H1 (cell line): ENCODE results near the gene BCL7B. TPM values are rescaled to one million over a fixed set of nuclear protein-coding genes. Genes with fewer than 3 reads are reported as not detected.

Source experiments
- CTCF ChIA-PET: fragments of 300-600 bp; sonication (Branson Sonifier 250); formaldehyde crosslinking; loops from one replicate; lab custom pipeline; 2021; ENCODE audit not compliant: partially characterized antibody; lab: Charles Lee
- POLR2A ChIA-PET: fragments of 300-600 bp; sonication (Branson Sonifier 250); formaldehyde crosslinking; loops from one replicate; lab custom pipeline; 2021; ENCODE audit warnings: inconsistent platforms; ENCODE audit not compliant: partially characterized antibody; lab: Charles Lee
- DNase-seq, 2 experiments: peaks; one replicate each; pipeline versions ENCODE4 v3.0.0 to v3.0.0-alpha.2; 2010 to 2022; ENCODE audit warnings: low spot score in 2 of 2, low read depth in 1 of 2, mixed read lengths in 1 of 2
- FAIRE-seq: peaks from 2 replicates; lab custom pipeline; 2011; peaks lifted over from hg19 to GRCh38; lab: Jason Lieb, UNC
- H2AFZ ChIP-seq: 2 replicates; pipeline ENCODE4 v1.8.1; 2012; ENCODE audit warnings: low read length, inconsistent platforms
- H2AK5ac ChIP-seq: 2 replicates; pipeline ENCODE4 v1.6.1; 2013; ENCODE audit warnings: low read depth, low read length
- H2BK120ac ChIP-seq: replicated peaks from 2 replicates; pipeline ENCODE3; 2013; ENCODE audit warnings: low read depth, low read length, inconsistent platforms
- H2BK12ac ChIP-seq: 2 replicates; pipeline ENCODE4 v1.6.1; 2013; ENCODE audit warnings: low read depth, low read length
- H2BK15ac ChIP-seq: 2 replicates; pipeline ENCODE4 v1.6.1; 2013; ENCODE audit warnings: low read length
- H2BK20ac ChIP-seq: 2 replicates; pipeline ENCODE4 v1.6.1; 2013; ENCODE audit warnings: low read length
- H2BK5ac ChIP-seq: 2 replicates; pipeline ENCODE4 v1.6.1; 2013; ENCODE audit warnings: low read depth, low read length
- H3K14ac ChIP-seq: 2 replicates; pipeline ENCODE4 v1.6.1; 2013; ENCODE audit warnings: inconsistent platforms; ENCODE audit not compliant: insufficient read length
- H3K18ac ChIP-seq: 2 replicates; pipeline ENCODE4 v1.6.1; 2013; ENCODE audit warnings: low read length; ENCODE audit errors: extremely low read depth
- H3K23ac ChIP-seq: 2 replicates; pipeline ENCODE4 v1.6.1; 2013; ENCODE audit warnings: inconsistent platforms; ENCODE audit not compliant: insufficient read length
- H3K23me2 ChIP-seq: 2 replicates; pipeline ENCODE4 v1.6.1; 2013; ENCODE audit warnings: low read depth, low read length
- H3K27ac ChIP-seq: 2 replicates; pipeline ENCODE4 v1.6.1; 2011; ENCODE audit warnings: low read depth, low read length, inconsistent platforms
- H3K27me3 ChIP-seq, 4 experiments: replicated peaks in 1 of 4; 1 replicate in 1 of 4; 2 replicates in 3 of 4; pipeline versions ENCODE4 v1.6.1 to v1.8.1; 2011 to 2013; ENCODE audit warnings: low read length in 3 of 4, mild to moderate bottlenecking in 3 of 4, inconsistent platforms in 2 of 4, mixed read lengths in 2 of 4, moderate library complexity in 1 of 4; ENCODE audit not compliant: control insufficient read depth in 3 of 4, insufficient read depth in 3 of 4; ENCODE audit errors: extremely low read depth in 1 of 4
- H3K36me3 ChIP-seq, 4 experiments: 2 replicates each; pipeline versions ENCODE4 v1.6.1 to v1.8.1; 2011 to 2013; ENCODE audit warnings: mild to moderate bottlenecking in 4 of 4, low read length in 3 of 4, moderate library complexity in 2 of 4, control low read depth in 1 of 4, inconsistent platforms in 1 of 4; ENCODE audit not compliant: insufficient read depth in 4 of 4, control insufficient read depth in 2 of 4
- H3K4ac ChIP-seq: replicated peaks from 2 replicates; pipeline ENCODE3; 2013; ENCODE audit warnings: low read length, low read depth, mixed read lengths, inconsistent platforms; ENCODE audit not compliant: insufficient read length
- H3K4me1 ChIP-seq, 4 experiments: replicated peaks in 1 of 4; 1 replicate in 1 of 4; 2 replicates in 3 of 4; pipeline versions ENCODE4 v1.6.1 to v1.8.1; 2011 to 2013; ENCODE audit warnings: low read length in 3 of 4, inconsistent platforms in 2 of 4, mixed read lengths in 1 of 4; ENCODE audit not compliant: insufficient read depth in 4 of 4, control insufficient read depth in 3 of 4
- H3K4me2 ChIP-seq, 2 experiments: 2 replicates each; pipeline versions ENCODE4 v1.6.1 to v1.8.1; 2011 to 2013; ENCODE audit warnings: low read depth in 2 of 2, low read length in 2 of 2, control low read depth in 1 of 2, inconsistent platforms in 1 of 2, mild to moderate bottlenecking in 1 of 2; ENCODE audit not compliant: insufficient read depth in 1 of 2
- H3K4me3 ChIP-seq, 4 experiments: fragments of 200-600, 300-600 bp in 1 of 4; sonication (generic), shearing (Covaris generic), sonication (Bioruptor Twin) in 1 of 4; 2 replicates each; pipeline versions ENCODE4 v1.5.1 to v1.8.1; 2011 to 2016; ENCODE audit warnings: low read length in 4 of 4, low read depth in 3 of 4, control low read depth in 2 of 4, inconsistent platforms in 2 of 4, mild to moderate bottlenecking in 2 of 4, mixed read lengths in 1 of 4, moderate library complexity in 1 of 4; ENCODE audit not compliant: insufficient read depth in 2 of 4; ENCODE audit errors: extremely low read depth in 1 of 4
- H3K56ac ChIP-seq: replicated peaks from 2 replicates; pipeline ENCODE3; 2013; ENCODE audit warnings: low read depth, mild to moderate bottlenecking, mixed read lengths, low read length, inconsistent platforms; ENCODE audit not compliant: insufficient read length
- H3K79me1 ChIP-seq: 2 replicates; pipeline ENCODE4 v1.6.1; 2013; ENCODE audit warnings: low read depth, low read length, control low read depth
- H3K79me2 ChIP-seq, 2 experiments: 2 replicates each; pipeline versions ENCODE4 v1.6.1 to v1.8.1; 2012 to 2013; ENCODE audit warnings: low read length in 2 of 2, mild to moderate bottlenecking in 2 of 2, inconsistent platforms in 1 of 2; ENCODE audit not compliant: insufficient read depth in 2 of 2, control insufficient read depth in 1 of 2
- H3K9ac ChIP-seq, 4 experiments: replicated peaks in 1 of 4; 1 replicate in 1 of 4; 2 replicates in 3 of 4; pipeline versions ENCODE4 v1.6.1 to v1.8.1; 2011 to 2013; ENCODE audit warnings: low read depth in 3 of 4, low read length in 3 of 4, control low read depth in 2 of 4, mild to moderate bottlenecking in 2 of 4, moderate library complexity in 2 of 4, inconsistent platforms in 1 of 4; ENCODE audit errors: extremely low read depth in 1 of 4
- H3K9me3 ChIP-seq, 2 experiments: 2 replicates each; pipeline versions ENCODE4 v1.6.1 to v1.8.1; 2012 to 2013; ENCODE audit warnings: mild to moderate bottlenecking in 2 of 2, moderate library complexity in 2 of 2, control low read depth in 1 of 2, inconsistent platforms in 1 of 2, low read depth in 1 of 2, low read length in 1 of 2, mixed read lengths in 1 of 2; ENCODE audit not compliant: insufficient read depth in 2 of 2
- H4K20me1 ChIP-seq, 2 experiments: replicated peaks in 1 of 2; 2 replicates each; pipeline versions ENCODE3 to v1.8.1; 2011 to 2013; ENCODE audit warnings: inconsistent platforms in 2 of 2, low read length in 2 of 2, mild to moderate bottlenecking in 1 of 2; ENCODE audit not compliant: insufficient read depth in 2 of 2, control insufficient read depth in 1 of 2
- H4K5ac ChIP-seq: 2 replicates; pipeline ENCODE4 v1.6.1; 2013; ENCODE audit warnings: low read length, low read depth, mixed read lengths, inconsistent platforms; ENCODE audit not compliant: insufficient read length
- H4K8ac ChIP-seq: 2 replicates; pipeline ENCODE4 v1.8.0; 2013; ENCODE audit warnings: mild to moderate bottlenecking, moderate library complexity, low read length, inconsistent platforms; ENCODE audit not compliant: insufficient read depth; ENCODE audit errors: extremely low read depth
- H4K91ac ChIP-seq: replicated peaks from 2 replicates; pipeline ENCODE3; 2013; ENCODE audit warnings: low read length, mixed read lengths, inconsistent platforms; ENCODE audit not compliant: insufficient read length
- ATF3 ChIP-seq: IDR thresholded peaks from 2 replicates; pipeline ENCODE4 v1.6.1; 2011; ENCODE audit warnings: low read depth, mild to moderate bottlenecking, low read length; ENCODE audit not compliant: insufficient read depth
- CEBPB ChIP-seq: IDR thresholded peaks from 2 replicates; pipeline ENCODE4 v1.6.1; 2012; ENCODE audit warnings: low read depth, low read length
- CREB1 ChIP-seq: IDR thresholded peaks from 2 replicates; pipeline ENCODE4 v1.6.1; 2012; ENCODE audit warnings: inconsistent platforms
- EGR1 ChIP-seq: IDR thresholded peaks from 2 replicates; pipeline ENCODE4 v1.6.1; 2011; ENCODE audit warnings: low read depth, low read length, borderline replicate concordance
- HDAC2 ChIP-seq, 2 experiments: fragments of 300-600 bp in 1 of 2; sonication (generic) in 1 of 2; IDR thresholded peaks; 2 replicates each; pipeline ENCODE4 v1.6.1; 2011 to 2012; ENCODE audit warnings: low read depth in 2 of 2, low read length in 2 of 2, mild to moderate bottlenecking in 2 of 2, moderate library complexity in 2 of 2, borderline replicate concordance in 1 of 2, inconsistent platforms in 1 of 2
- NANOG ChIP-seq: IDR thresholded peaks from 2 replicates; pipeline ENCODE4 v1.6.1; 2011; ENCODE audit warnings: low read length, low read depth, mild to moderate bottlenecking, inconsistent platforms; ENCODE audit not compliant: insufficient read depth, poor library complexity, severe bottlenecking
- NRF1 ChIP-seq: IDR thresholded peaks from 2 replicates; pipeline ENCODE4 v1.6.1; 2011; ENCODE audit warnings: mild to moderate bottlenecking, low read depth, low read length, improper control_type of control experiment
- SIRT6 ChIP-seq: IDR thresholded peaks from one replicate; pipeline ENCODE4 v1.7.1; 2012; ENCODE audit warnings: low read length, inconsistent platforms
- SP1 ChIP-seq: IDR thresholded peaks from 2 replicates; pipeline ENCODE4 v1.6.1; 2011; ENCODE audit warnings: low read depth, low read length
- SP4 ChIP-seq: IDR thresholded peaks from 2 replicates; pipeline ENCODE4 v1.6.1; 2012; ENCODE audit warnings: low read length, inconsistent platforms
- TCF12 ChIP-seq: IDR thresholded peaks from 2 replicates; pipeline ENCODE4 v1.6.1; 2011; ENCODE audit warnings: low read depth, mild to moderate bottlenecking, low read length
- USF2 ChIP-seq: IDR thresholded peaks from 2 replicates; pipeline ENCODE4 v1.6.1; 2011; ENCODE audit warnings: low read length, improper control_type of control experiment
- polyA plus RNA-seq, 7 experiments: library from polyadenylated mRNA; depleted of rRNA in 3 of 7; stranded (reverse) in 5 of 7; unstranded in 2 of 7; fragments of >200 nt in 5 of 7; fragments of 200-250 nt in 2 of 7; gene quantifications; 1 replicate in 5 of 7; 2 replicates in 1 of 7; 4 replicates in 1 of 7; pipeline versions ENCODE4 v1.2.1 to v1.2.3, GENCODE V29; 2011 to 2013; ENCODE audit warnings: missing spikeins in 2 of 7, mixed read lengths in 2 of 7
- total RNA-seq: library from RNA; stranded (reverse); fragmentation: NEBNext Ultra II Directional; extraction: Animal tissue kit (Norgen Biotek cat#: 25700); gene quantifications from 2 replicates; pipeline ENCODE4 v1.2.1, GENCODE V29; 2021
- TF ChIP-seq, protein P1 (sequence below): IDR thresholded peaks from 2 replicates; pipeline ENCODE4 v1.6.1; 2012; ENCODE audit warnings: inconsistent platforms

Gene BCL7B
- total and polyA plus RNA-seq, 2 of the 8 experiments (the other 6 are each of a cell fraction or from before 2014, with no cell fraction given) = 24.9 to 44.6 TPM

DNA sequence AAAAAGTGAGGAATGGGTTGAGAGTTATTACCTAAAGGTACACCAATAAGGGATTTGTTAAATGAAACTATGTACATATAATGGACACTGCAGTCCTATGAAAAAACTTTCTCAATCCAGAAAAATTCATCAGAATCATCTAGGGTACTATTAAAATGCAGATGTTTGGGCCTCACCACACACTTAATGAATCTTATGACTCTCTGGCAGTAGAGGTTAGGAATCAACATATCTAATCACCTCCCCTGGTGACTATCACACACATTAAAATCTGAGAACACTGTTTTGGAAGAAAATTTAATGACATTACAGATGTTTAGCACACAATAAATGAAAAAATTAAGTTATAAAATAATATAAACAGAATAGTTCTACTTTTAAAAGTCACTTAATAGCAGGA lies 67.5 kb downstream of the BCL7B start:
- Histone ChIP-seq H4K20me1 (peaks cover 2 to 3% of the 10 kb centered on the region in 2 experiments), H3K14ac (no peak overlapping the region), H2BK20ac (no peak overlapping the region), H3K36me3 (peaks cover 19 to 86% (median 59%) of the 10 kb centered on the region in 4 experiments), H4K8ac (no peak overlapping the region), H3K4me1 (no peaks in the 10 kb centered on the region), H3K4me2 (no peak overlapping the region), H3K79me1 (peaks cover 2% of the 10 kb centered on the region; the same call in 1 of the 2 replicates), H3K18ac (no peak overlapping the region), H4K91ac (no peak overlapping the region), H3K56ac (no peak overlapping the region), H3K23me2 (no peaks in the 10 kb centered on the region), H4K5ac (no peak overlapping the region), H2BK5ac (no peak overlapping the region), H2BK15ac (no peak overlapping the region), H3K4me3 (no peak overlapping the region), H3K79me2 (peaks cover 0 to 41% of the 10 kb centered on the region in 2 experiments; a peak in 2 of 4 replicates), H3K4ac (no peak overlapping the region), H2AFZ (no peak overlapping the region), H2BK12ac (no peak overlapping the region), H3K27me3 (no peaks in the 10 kb centered on the region), H3K23ac (no peak overlapping the region), H2AK5ac (no peak overlapping the region), H3K27ac (no peak overlapping the region), H3K9ac (no peak overlapping the region), H2BK120ac (no peak overlapping the region), H3K9me3 (no peaks in the 10 kb centered on the region)
- FAIRE-seq (no peak), DNase-seq (no peak)
- CTCF ChIA-PET = interaction anchor here (1.1 kb wide), 2 partner anchors 12 to 28 kb away, joined by 3 read pairs; no protein-coding TSS in a partner anchor
- POLR2A ChIA-PET = interaction anchor here (1.0 to 1.4 kb wide), 3 partner anchors 8 to 31 kb away, joined by 3 read pairs; no protein-coding TSS in a partner anchor
- TF ChIP-seq USF2 = no peak
- no peak for TF ChIP-seq ATF3
- TF ChIP-seq, protein P1, sequence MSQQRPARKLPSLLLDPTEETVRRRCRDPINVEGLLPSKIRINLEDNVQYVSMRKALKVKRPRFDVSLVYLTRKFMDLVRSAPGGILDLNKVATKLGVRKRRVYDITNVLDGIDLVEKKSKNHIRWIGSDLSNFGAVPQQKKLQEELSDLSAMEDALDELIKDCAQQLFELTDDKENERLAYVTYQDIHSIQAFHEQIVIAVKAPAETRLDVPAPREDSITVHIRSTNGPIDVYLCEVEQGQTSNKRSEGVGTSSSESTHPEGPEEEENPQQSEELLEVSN = no peak
- TF ChIP-seq NRF1 = no peak
- no peak for TF ChIP-seq SP4
- TF ChIP-seq CREB1 = no peak
- TF ChIP-seq SIRT6 = no peak
- TF ChIP-seq EGR1 = no peak
- TF ChIP-seq HDAC2 (IDR thresholded peaks at IDR 0.05; ENCODE audit: borderline replicate concordance in 1 of 2, low read depth in 2 of 2, low read length in 2 of 2) = no peak
- no peak for TF ChIP-seq SP1
- TF ChIP-seq TCF12 = no peak
- no peak for TF ChIP-seq NANOG
- TF ChIP-seq CEBPB = no peak
